ENCODE data around the gene ELOA.
"Not testable (repeated sequence)": the region's sequence is repeated elsewhere in the genome, so short reads cannot be mapped to it uniquely, and the experiment has no call there.

Gene ELOA

DNA sequence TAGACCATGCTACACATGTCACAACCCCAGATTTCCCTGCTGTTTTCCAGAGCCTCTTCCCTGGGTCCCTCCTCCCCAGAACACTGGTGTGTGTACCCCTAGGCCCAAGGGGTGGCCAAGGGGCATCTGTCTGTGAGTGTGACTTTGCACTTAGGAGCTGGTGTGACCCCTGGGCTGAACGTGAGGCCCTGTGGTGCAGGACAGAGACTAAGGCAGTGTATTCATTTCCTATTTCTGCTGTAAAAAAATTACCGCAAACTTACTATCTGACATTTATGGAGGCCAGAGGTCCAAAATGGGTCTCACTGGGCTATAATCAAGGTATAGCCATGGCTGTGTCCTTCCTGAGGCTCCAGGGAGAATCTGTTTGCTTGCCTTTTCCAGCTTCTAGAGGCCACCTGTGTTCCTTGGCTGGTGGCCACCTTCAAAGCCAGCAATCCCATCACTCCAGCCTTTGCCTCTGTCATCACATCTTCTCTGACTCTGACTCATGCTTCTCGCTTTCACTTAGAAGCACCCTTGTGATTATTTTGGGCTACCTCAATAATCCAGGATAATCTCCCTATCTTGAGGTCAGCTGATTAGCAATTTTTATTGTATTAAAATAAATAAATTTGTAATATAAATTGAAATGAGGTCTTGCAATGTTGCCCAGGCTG, 24.0 kb upstream of the ELOA start:
- peak; percentile 23 for DNase-seq (ENCODE audit: low read depth)
- TF ChIP-seq, protein P1, sequence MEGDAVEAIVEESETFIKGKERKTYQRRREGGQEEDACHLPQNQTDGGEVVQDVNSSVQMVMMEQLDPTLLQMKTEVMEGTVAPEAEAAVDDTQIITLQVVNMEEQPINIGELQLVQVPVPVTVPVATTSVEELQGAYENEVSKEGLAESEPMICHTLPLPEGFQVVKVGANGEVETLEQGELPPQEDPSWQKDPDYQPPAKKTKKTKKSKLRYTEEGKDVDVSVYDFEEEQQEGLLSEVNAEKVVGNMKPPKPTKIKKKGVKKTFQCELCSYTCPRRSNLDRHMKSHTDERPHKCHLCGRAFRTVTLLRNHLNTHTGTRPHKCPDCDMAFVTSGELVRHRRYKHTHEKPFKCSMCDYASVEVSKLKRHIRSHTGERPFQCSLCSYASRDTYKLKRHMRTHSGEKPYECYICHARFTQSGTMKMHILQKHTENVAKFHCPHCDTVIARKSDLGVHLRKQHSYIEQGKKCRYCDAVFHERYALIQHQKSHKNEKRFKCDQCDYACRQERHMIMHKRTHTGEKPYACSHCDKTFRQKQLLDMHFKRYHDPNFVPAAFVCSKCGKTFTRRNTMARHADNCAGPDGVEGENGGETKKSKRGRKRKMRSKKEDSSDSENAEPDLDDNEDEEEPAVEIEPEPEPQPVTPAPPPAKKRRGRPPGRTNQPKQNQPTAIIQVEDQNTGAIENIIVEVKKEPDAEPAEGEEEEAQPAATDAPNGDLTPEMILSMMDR (IDR thresholded peaks at IDR 0.05; ENCODE audit: low read depth, low read length, missing control alignments) = no peak

DNA sequence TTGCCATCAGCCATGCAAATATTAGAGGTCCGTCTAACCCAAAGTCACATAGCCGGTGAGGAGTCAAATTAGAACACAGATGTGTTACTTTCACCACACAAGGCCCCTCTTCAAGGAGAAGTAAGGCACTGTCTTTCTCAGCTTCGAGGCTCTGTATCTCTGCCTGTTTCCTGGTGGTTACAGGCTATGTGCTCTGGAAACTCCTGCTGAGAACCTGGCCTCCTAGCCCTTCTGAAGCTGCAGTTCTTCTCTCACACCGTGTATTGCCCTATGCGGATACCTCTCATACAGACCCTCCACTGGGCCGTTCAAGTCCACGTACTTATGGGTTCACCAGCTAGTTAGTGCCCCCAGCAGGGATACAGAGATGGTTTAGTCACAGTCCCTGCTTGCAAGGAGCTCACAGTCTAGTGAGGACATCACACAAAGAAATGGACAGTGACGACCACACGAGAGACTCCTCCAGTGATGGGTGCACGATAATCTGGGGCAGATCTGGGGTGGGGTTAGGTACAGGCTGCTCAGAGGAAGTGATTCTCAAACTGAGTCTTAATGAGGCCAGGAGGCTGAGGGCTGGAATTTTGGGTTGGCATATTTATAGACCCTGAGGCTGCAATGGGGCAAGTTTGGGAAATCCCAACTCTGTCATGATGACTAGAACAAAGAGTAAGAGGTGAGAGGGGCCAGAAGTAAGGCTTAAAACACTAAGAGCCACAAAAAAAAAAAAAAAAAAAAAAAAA, 22.8 kb upstream of the ELOA start:
- no peak for DNase-seq (ENCODE audit: low read depth)
- TF ChIP-seq, protein P1 (IDR thresholded peaks at IDR 0.05; ENCODE audit: low read depth, low read length, missing control alignments) = no peak
- no peak overlapping the region for H3K4me3 ChIP-seq (ENCODE audit: low read depth, low read length)
- in situ Hi-C loops (cut with HindIII; ENCODE audit: low sequenced_read_pairs) = no loop called here

More for the DNA sequence above, 24.0 kb upstream of the ELOA start:
- in situ Hi-C loops (cut with HindIII; ENCODE audit: low sequenced_read_pairs) = no loop called here
- no peak overlapping the region for H3K4me3 ChIP-seq (ENCODE audit: low read depth, low read length)

DNA sequence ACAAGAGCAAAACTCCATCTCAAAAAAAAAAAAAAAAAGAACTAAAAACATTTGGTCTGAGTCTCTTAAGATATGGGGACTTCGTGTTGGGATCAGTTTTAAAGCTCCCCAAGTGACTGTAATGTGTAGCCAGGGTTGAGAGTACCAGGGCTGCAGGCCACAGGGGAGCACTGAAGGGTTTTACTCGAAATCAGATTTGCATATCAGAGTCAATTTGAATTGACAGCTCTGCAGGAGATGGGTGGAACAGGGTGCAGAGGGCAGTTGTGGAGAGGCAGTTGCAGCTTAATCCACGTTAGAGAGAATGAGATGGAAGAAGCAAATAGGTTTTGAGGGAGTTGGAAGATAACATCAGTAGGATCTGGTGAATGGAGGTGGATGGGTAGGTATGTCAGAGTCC, 20.6 kb upstream of the ELOA start:
- no peak overlapping the region for H3K4me3 ChIP-seq (ENCODE audit: low read depth, low read length)
- in situ Hi-C loops (cut with HindIII; ENCODE audit: low sequenced_read_pairs) = no loop called here
- TF ChIP-seq, protein P1 (IDR thresholded peaks at IDR 0.05; ENCODE audit: low read depth, low read length, missing control alignments) = no peak
- no peak for DNase-seq (ENCODE audit: low read depth)

DNA sequence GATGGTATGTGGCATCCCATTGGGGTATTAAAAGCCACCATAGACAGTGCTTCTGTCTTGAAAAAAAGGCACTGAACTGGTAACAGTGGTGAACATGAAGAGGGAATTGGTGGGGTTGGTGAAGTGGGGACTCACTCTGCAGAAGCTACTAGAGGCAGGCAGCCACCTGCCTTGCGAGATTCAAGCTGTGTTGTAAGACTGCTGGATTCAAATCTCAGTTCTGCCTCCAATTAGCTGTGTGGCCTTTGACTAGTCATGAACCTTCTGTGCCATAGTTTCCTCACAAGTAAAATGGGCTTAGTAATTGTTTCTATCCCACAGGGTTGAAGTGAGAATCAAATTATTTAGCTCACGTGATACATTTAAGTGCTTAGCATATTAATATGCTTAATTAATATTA, 16.6 kb upstream of the ELOA start:
- in situ Hi-C loops (cut with HindIII; ENCODE audit: low sequenced_read_pairs) = no loop called here
- no peak overlapping the region for H3K4me3 ChIP-seq (ENCODE audit: low read depth, low read length)
- no peak for DNase-seq (ENCODE audit: low read depth)
- TF ChIP-seq, protein P1 (IDR thresholded peaks at IDR 0.05; ENCODE audit: low read depth, low read length, missing control alignments) = no peak

DNA sequence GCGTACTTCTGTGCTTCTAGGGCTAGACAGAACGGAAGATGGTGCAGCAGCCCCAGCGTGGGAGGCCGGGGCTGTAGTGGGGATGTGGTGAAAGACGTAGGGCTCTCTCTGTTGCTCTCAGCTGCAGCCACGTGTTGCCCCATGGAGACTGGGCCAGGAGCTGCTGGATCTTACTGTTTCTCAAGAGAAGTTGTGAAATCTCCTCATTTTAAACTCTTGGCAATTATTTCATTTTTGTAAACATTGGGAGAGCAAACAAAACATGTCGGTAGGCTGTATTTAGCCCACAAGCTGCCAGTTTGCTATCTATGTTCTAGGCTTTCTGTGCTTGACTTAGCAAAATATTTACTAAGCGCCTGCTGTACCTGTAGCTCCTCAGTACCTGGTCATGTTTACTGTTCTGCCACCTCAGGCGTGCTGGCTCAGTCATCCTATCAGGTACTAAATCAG, 15.9 kb upstream of the ELOA start:
- TF ChIP-seq, protein P1 (IDR thresholded peaks at IDR 0.05; ENCODE audit: low read depth, low read length, missing control alignments) = no peak
- in situ Hi-C loops (cut with HindIII; ENCODE audit: low sequenced_read_pairs) = no loop called here
- no peak for DNase-seq (ENCODE audit: low read depth)
- H3K4me3 ChIP-seq (ENCODE audit: low read depth, low read length) = no peak overlapping the region

DNA sequence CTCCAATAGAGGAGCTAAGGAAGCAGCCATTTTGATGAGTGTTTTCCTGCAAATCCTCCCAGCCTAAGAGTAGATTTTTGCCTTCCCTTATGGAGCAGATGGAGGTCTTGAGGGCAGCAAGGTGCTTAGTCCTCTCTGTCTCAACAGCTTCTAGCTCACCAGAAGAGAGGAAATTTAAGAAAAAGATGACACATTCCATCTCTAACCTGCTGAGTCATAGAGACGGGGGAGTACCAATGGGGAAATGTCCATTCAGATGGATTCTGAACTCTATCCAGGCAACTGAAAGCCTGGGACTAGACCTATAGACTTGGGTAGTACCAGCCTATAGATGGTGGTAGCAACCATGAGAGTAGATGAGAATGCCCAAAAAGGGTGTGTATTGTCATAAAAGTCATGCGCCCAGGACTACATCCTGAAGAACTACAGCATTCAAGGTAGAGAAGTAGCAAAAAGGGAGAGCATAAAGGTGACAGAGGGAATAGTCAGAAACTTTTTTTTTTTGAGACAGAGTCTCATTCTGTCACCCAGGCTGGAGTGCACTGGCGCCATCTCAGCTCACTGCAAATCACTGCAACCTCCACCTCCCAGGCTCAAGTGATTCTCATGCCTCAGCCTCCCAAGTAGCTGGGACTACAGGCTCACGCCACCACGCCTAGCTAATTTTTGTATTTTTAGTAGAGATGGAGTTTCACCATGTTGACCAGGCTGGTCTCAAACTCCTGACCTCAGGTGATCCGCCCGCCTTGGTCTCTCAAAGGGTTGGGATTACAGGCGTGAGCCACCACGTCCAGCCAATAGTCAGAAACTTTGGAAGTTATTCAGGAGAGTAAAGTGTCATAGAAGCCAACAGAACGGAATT, 10.7 kb upstream of the ELOA start:
- in situ Hi-C loops (cut with HindIII; ENCODE audit: low sequenced_read_pairs) = no loop called here
- no peak overlapping the region for H3K4me3 ChIP-seq (ENCODE audit: low read depth, low read length)
- TF ChIP-seq, protein P1 (IDR thresholded peaks at IDR 0.05; ENCODE audit: low read depth, low read length, missing control alignments) = no peak
- DNase-seq (ENCODE audit: low read depth) = no peak

DNA sequence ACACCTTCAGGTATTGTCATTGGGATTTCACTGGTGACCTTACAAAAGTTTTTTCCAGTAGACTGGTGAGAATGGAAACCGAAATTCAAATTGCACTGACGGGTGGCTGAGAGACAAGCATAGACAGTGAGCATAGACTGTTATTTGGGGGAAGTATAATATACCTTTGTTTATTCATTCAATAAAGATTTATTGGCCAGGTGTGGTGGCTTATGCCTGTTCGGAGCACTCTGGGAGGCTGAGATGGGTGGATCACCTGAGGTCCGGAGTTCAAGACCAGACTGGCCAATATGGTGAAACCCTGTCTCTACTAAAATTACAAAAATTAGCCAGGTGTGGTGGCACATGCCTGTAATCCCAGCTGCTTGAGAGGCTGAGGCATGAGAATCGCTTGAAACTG, 10.0 kb upstream of the ELOA start:
- H3K4me3 ChIP-seq (ENCODE audit: low read depth, low read length); in situ Hi-C loops (cut with HindIII; ENCODE audit: low sequenced_read_pairs); DNase-seq (ENCODE audit: low read depth): not testable (repeated sequence)

Data from astrocyte of the cerebellum (primary cell).